GM21423 (cell line): ENCODE measurements around the gene SLC19A2.
"Not testable (repeated sequence)": the region's sequence is repeated elsewhere in the genome, so short reads cannot be mapped to it uniquely, and the experiment has no call there.

Experiments used
- ATAC-seq: cut with Tn5 transposase; IDR thresholded peaks from one replicate; pipeline ENCODE4 v1.9.1; 2021; ENCODE audit warnings: mild to moderate bottlenecking, moderate library complexity; ENCODE audit not compliant: unreplicated experiment

SLC19A2 gene

DNA sequence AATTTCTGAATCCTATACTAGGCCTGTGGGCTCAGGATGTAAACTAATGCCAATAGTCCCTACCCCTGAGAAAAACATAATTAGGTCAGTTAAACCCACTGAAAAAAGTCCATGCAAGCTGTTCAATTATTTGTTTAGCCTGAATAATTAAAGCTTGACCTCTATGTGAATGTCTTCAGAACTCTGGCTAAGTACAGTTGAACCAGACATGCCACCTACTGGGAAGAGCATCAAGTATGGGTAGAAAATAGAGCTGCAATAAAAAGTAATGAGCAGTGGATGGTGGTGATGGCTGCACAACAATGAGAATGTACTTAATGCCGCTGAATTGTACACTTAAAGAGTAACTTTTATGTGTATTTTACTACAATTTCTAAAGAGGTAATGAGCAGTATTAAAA is 23.6 kb upstream of the SLC19A2 start:
- no peak for ATAC-seq

DNA sequence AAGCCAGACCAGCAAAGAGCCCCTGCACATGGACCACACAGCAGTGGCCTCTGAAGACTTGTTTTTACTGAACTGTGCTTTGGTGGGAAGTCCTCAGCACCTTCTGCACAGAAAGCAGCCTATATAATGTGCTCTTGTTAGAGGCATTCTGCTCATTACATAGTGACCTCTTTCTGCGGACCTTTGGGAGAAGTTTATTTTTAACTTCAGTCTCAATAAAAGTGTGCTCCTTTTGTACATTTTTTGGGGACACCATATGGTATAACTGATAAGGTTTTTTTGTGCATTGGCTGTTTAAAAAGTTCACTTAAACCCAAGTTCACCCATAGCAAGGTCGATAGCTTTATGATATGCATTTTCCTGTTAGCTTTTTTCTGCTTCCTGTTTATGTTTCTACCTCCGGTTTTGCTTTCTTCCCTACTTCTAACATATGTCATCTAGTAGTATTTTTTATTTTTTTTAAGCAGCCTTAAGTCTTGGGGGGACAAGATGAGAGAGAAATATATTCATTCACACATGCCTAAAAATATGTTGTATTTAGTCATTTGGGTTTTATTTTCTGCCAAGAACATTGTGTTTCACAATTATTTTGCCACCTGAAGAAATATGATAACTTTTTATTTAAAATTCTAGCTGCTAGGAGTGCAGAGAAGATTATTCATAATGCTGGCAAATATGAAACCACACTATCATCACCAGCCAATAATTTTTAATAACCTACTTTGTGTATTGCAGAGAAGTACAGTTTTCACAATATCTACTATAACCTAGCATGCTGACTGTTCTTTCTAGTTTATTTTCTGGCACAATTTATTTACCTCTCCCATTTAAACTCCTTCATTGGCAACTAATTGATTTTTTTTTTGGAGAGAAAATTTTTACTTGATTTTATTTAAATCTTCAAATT is 22.9 kb upstream of the SLC19A2 start:
- no peak for ATAC-seq

- ATAC-seq = no peak
Measured at GRCh38 chr1:169507413-169507812, 21.7 kb upstream of the SLC19A2 start.

DNA sequence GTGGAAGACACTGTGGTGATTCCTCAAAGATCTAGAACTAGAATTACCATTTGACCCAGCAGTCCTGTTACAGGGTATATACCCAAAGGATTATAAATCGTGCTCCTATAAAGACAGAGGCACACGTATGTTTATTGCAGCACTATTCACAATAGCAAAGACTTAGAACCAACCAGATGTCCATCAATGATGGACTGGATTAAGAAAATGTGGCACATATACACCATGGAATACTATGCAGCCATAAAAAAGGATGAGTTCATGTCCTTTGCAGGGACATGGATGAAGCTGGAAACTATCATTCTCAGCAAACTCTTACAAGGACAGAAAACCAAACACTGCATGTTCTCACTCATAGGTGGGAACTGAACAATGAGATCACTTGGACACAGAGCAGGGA is 17.9 kb upstream of the SLC19A2 start:
- ATAC-seq = not testable (repeated sequence)

GRCh38 chr1:169499807-169500206 is 14.1 kb upstream of the SLC19A2 start:
- no peak for ATAC-seq

DNA sequence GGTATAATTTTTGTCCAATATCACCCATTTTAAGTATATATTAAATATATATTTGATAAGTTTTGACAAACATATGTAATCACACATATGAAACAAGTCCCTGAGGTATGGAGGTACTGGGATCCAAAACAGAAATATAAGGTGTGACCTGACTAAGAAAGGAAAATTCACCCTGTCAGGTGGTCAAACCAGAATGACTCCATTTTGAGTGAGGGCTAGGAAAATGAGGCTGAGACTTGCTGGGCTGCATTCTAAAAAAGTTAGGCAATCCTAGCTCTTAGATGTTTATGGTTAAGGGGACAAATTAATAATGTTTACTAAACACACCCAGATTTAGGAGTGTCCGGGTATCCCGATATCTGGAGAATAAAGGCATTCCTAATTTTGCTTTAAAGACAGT is 11.6 kb upstream of the SLC19A2 start:
- ATAC-seq = no peak

DNA sequence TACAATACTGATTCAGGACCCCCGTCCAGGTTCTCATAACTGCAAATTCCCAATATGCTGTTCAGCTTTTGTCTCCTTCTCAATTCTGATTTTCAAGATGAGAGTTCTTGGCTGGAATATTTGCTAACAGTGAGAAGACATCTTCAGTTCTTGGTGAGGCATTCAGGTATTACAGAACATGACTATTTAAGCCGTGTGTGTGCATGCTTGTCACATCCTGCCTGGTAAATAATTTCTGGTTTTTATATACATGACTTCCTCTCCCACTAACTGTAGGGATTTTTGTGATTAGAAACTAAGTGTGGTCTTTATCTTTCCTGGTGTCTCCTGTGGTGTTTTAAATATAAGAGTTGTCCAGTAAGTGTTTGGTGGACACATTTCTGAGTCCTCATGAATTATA is 10.2 kb upstream of the SLC19A2 start:
- ATAC-seq = no peak

GRCh38 chr1:169495046-169495775 is 9.5 kb upstream of the SLC19A2 start:
- no peak for ATAC-seq

DNA sequence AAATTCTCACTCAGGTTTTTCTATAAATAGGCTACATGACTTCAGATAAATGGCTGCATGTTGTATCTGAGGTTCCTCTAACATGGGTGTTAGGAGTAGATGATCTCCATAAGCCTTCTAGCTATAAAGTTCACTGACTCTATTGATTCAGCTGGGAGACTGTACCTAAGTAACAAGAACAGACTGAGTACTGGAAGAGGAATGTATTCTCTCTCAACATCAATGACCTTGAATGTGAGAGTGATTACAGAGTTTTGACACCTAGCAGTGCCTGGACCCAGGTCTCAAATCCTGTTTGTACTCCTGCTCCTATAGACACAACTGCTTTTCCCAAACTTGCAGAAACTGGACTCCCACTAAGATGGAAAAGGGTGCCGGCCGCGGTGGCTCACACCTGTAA is 8.6 kb upstream of the SLC19A2 start:
- ATAC-seq = no peak

DNA sequence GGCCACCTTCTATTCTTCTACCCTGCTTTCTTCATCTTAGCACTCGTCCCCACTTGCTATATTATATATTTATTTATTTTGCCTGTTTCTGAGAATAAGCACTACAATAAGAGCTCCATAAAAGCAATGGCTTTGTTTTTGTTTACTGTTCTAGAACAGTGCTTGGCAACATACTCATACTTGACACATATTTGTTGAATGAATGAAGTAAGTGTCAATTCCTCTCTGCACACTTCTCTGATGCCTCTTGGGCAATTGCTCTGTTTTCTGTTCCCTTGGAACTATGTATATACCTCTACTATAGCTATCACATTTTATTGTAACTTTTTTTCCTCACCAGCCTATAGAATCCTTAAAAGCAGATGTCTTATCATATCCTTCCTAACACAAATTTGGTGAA is 7.5 kb upstream of the SLC19A2 start:
- no peak for ATAC-seq

GRCh38 chr1:169491845-169492281 is 6.1 kb upstream of the SLC19A2 start:
- ATAC-seq = peak; percentile 59

DNA sequence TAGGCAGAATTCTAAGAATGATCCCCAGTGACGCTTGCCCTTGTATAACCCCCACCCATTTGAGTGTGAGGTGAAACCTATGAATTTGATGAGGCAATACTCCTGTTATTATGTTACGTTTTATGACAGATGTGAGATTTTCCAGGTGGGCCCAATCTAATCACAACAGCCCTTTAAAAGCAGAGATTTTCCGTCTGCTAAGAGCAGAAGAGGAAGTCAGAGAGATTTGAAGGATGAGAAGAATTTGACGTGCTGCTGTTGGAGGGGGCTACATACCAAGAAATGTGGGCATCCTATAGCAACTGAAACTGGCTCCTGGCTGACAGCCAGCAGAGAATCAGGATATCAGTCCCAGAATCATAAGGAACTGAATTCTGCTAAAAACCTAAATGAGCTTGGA is 2.4 kb upstream of the SLC19A2 start:
- no peak for ATAC-seq

GRCh38 chr1:169487561-169487960 is 1.8 kb upstream of the SLC19A2 start:
- ATAC-seq = no peak

- ATAC-seq = no peak
Measured at GRCh38 chr1:169487133-169487532, 1.4 kb upstream of the SLC19A2 start.

GRCh38 chr1:169486281-169487051 is 722 bp upstream of the SLC19A2 start:
- ATAC-seq = no peak

DNA sequence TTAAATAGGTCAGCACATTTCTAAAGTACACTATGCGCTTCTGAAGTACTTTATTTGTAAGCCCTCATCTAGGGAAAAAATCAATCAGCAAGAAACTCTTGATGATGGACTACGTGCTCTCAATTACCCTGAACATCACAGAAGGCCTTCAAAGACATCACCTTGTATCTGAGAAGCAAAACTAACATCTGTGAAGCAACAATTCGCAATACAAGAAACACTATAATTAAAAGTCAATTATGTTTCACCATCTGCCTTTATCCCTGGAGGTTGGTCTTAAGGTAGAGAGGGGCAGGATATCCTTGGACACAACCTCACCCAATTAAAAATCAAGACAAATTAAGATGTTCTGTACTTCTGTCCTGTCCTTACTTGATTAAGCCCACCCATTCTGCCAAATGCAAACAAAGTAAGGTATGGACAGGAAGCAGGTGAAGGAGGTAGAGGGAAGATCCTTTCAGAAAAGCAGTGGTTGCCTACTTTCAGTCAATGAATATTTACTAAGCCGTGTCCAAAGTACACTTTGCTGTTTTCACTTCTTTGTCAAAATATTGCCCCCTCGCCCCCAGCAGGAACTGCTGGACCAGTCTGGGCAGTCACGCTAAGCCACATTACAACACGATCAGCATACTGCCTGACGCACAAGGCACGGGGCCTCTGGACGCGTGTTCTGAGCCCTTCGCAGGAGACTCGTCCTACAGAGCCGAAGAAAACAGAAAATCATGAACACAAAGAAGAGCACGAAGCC is 887 bp downstream of the SLC19A2 start:
- ATAC-seq = peak; percentile 11

GRCh38 chr1:169484101-169484500 is 1.6 kb downstream of the SLC19A2 start:
- no peak for ATAC-seq

DNA sequence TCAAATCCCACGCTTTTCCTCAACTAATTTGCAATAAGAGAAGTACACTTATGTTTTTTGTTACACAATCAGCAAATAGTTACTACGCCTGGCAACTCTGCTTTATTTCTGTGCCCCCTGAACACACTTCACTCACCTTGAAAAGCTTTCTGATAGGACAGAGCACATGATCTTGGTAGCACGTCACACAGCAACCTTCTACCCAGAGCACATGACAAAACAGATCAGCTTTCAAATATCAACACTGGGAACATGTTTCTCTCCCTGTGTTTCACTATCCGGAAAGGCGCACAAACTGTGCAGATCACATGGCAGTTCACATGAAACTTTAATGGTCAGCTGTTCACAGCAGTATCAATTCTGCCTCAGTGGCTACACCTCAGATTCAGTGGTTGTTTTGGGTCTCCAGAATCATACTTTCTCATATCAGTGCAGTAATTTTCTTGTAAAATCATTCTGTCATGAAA is 2.2 kb downstream of the SLC19A2 start:
- no peak for ATAC-seq

DNA sequence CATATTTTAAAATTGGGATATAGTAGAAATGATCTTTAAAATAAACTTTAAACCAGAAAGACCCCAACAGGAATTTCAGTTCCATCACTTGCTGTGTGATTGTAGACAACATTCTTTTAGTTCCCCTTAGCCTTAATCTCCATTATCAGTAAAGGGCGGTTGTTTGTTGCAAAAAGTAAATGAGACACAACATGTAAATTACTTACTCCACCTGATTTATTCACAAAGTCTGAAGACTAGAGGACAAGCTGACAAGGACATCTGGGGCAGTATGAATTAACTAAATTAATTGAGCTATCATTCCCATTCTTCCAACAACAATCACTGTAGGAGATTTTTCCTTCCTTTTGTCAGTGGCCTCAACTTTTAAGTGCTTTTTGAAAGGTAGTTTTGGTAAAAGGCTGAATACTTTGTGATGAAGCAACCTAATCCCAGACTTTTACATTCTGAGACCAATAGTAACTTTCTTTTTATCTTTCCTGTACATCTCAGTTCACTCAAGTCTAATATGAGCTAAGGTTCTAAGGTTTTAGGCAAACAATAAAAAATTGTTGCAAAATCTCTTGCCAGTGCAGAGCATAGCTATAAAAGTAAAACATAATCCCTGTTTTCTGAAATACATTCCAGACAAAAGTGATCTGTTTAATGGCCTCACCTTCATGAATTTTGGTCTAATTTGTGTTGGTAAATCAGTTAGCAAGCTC is 6.2 kb downstream of the SLC19A2 start:
- no peak for ATAC-seq

DNA sequence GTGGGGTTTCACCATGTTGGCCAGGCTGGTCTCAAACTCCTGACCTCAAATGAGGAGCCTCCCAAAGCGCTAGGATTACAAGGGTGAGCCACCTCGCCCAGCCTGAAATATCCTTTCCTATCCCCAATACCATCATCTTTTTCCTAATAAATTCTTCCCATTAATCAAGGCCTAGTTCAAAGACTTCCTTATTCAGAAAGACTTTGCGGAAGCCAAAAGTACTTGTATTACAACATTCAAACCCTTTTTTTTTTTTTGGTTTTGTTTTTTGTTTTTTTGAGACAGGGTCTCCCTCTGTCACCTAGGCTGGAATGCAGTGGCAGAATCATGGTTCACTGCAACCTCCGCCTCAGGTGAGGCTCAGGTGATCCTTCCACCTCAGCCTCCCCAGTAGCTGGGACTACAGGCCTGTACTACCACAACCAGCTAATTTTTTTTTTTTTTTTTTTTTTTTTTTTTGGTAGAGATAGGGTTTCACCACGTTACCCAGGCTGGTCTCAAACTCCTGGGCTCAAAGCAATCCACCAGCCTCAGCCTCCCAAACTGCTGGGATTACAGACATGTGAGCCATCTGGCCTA is 7.6 kb downstream of the SLC19A2 start:
- no peak for ATAC-seq
